GM23338 (cell line): ENCODE measurements around the gene PITPNC1. TPM values are rescaled to one million over a fixed set of nuclear protein-coding genes. Genes with fewer than 3 reads are reported as not detected.

Source experiments
- ATAC-seq: fragments of 200-7000 bp; cut with Tn5 transposase; 3 replicates; pipeline ENCODE4 v1.9.1; 2020
- DNase-seq: peaks from one replicate; pipeline ENCODE4 v3.0.0-alpha.2; 2015; ENCODE audit warnings: low spot score
- H2AFZ ChIP-seq: fragments of 200-600 bp; sonication (generic); 2 replicates; pipeline ENCODE4 v1.8.0; 2016; ENCODE audit warnings: antibody characterized with exemption, mild to moderate bottlenecking, moderate library complexity
- H3F3A ChIP-seq: fragments of 200-600 bp; sonication (generic); replicated peaks from 2 replicates; pipeline ENCODE4 v1.8.0; 2017; ENCODE audit warnings: antibody characterized with exemption, mixed run types, low read depth
- H3K27ac ChIP-seq: fragments of 200-600 bp; sonication (generic); 2 replicates; pipeline ENCODE4 v1.6.1; 2016; ENCODE audit warnings: low read depth
- H3K27me3 ChIP-seq: fragments of 200-600 bp; sonication (generic); 2 replicates; pipeline ENCODE4 v1.8.0; 2016; ENCODE audit warnings: mild to moderate bottlenecking, mixed run types, moderate library complexity; ENCODE audit not compliant: insufficient read depth
- H3K36me3 ChIP-seq: fragments of 200-600 bp; sonication (generic); 2 replicates; pipeline ENCODE4 v1.8.0; 2016; ENCODE audit warnings: mild to moderate bottlenecking; ENCODE audit not compliant: insufficient read depth
- H3K4me1 ChIP-seq: fragments of 200-600 bp; sonication (generic); 2 replicates; pipeline ENCODE4 v1.8.0; 2016; ENCODE audit warnings: mild to moderate bottlenecking, moderate library complexity; ENCODE audit not compliant: insufficient read depth
- H3K4me2 ChIP-seq: fragments of 200-600 bp; sonication (generic); 2 replicates; pipeline ENCODE4 v1.7.1; 2017; ENCODE audit warnings: mixed run types
- H3K4me3 ChIP-seq: fragments of 200-600 bp; sonication (generic); 2 replicates; pipeline ENCODE4 v1.6.1; 2016; ENCODE audit warnings: mixed run types
- H3K79me2 ChIP-seq: fragments of 200-600 bp; sonication (generic); replicated peaks from 2 replicates; pipeline ENCODE4 v1.8.0; 2017; ENCODE audit warnings: mild to moderate bottlenecking; ENCODE audit not compliant: insufficient read depth
- H3K9me2 ChIP-seq: fragments of 200-600 bp; sonication (generic); 2 replicates; pipeline ENCODE4 v1.8.0; 2017; ENCODE audit not compliant: insufficient read depth
- H4K20me1 ChIP-seq: fragments of 200-600 bp; sonication (generic); replicated peaks from 2 replicates; pipeline ENCODE4 v1.8.0; 2017; ENCODE audit warnings: mild to moderate bottlenecking; ENCODE audit not compliant: insufficient read depth
- H3K27ac Mint-ChIP-seq: 2 replicates; pipeline ENCODE4 v1.8.0; 2020; ENCODE audit warnings: inconsistent platforms, mild to moderate bottlenecking, moderate library complexity, mixed read lengths
- H3K27me3 Mint-ChIP-seq: 3 replicates; pipeline ENCODE4 v1.8.0; 2022; ENCODE audit warnings: low read depth, mild to moderate bottlenecking, moderate library complexity, mixed read lengths, inconsistent platforms; ENCODE audit not compliant: insufficient read depth, poor library complexity
- H3K36me3 Mint-ChIP-seq: 3 replicates; pipeline ENCODE4 v1.8.0; 2021; ENCODE audit warnings: low read depth, mild to moderate bottlenecking, inconsistent platforms, moderate library complexity, mixed read lengths
- H3K4me1 Mint-ChIP-seq: 3 replicates; pipeline ENCODE4 v1.8.0; 2020; ENCODE audit warnings: mild to moderate bottlenecking, inconsistent platforms, mixed read lengths
- H3K4me3 Mint-ChIP-seq: 3 replicates; pipeline ENCODE4 v1.8.0; 2021; ENCODE audit warnings: moderate library complexity, mild to moderate bottlenecking, inconsistent platforms, mixed read lengths
- H3K9me3 Mint-ChIP-seq: 3 replicates; pipeline ENCODE4 v1.8.0; 2020; ENCODE audit warnings: moderate library complexity, mild to moderate bottlenecking, inconsistent platforms, mixed read lengths
- CREB1 ChIP-seq: fragments of 250-450 bp; sonication (Bioruptor Pico); IDR thresholded peaks from 2 replicates; pipeline ENCODE4 v1.5.0; 2020; ENCODE audit warnings: low read depth, mild to moderate bottlenecking, moderate library complexity
- EZH2 ChIP-seq: fragments of 200-600 bp; sonication (generic); IDR thresholded peaks from one replicate; pipeline ENCODE4 v1.8.0; 2017; ENCODE audit warnings: antibody characterized with exemption, mild to moderate bottlenecking, low read depth; ENCODE audit not compliant: unreplicated experiment
- JUNB ChIP-seq: IDR thresholded peaks from one replicate; pipeline ENCODE4 v1.6.1; 2016; ENCODE audit warnings: antibody characterized with exemption; ENCODE audit not compliant: unreplicated experiment
- NANOG ChIP-seq: IDR thresholded peaks from 2 replicates; pipeline ENCODE4 v1.6.1; 2016; ENCODE audit warnings: antibody characterized with exemption, borderline replicate concordance
- ZNF462 ChIP-seq: fragments of 250-450 bp; sonication (Bioruptor Pico); IDR thresholded peaks from 2 replicates; pipeline ENCODE4 v1.5.0; 2020; ENCODE audit warnings: mild to moderate bottlenecking, moderate library complexity
- polyA plus RNA-seq: library from polyadenylated mRNA; unstranded; fragments of >200 nt; fragmentation: Nextera tagmentation; extraction: Ambion mirVana; gene quantifications from 2 replicates; pipeline ENCODE4 v1.2.1, GENCODE V29; 2016
- total RNA-seq: library from RNA; depleted of rRNA; stranded (reverse); fragments of >200 nt; shearing (Covaris generic); gene quantifications from 2 replicates; pipeline ENCODE4 v1.2.3, GENCODE V29; 2014
- TF ChIP-seq, protein P1 (sequence below), 2 experiments: fragments of 200-600 bp in 1 of 2; sonication (generic) in 1 of 2; conservative IDR thresholded peaks; 2 replicates each; pipeline versions ENCODE4 v1.5.1 to v1.6.1; 2016 to 2017; ENCODE audit warnings: antibody characterized with exemption in 2 of 2, low read depth in 2 of 2, mild to moderate bottlenecking in 2 of 2, moderate library complexity in 1 of 2

PITPNC1 gene
- total and polyA plus RNA-seq, 2 experiments from 2014 or later, result 23.0 to 32.6 TPM

DNA sequence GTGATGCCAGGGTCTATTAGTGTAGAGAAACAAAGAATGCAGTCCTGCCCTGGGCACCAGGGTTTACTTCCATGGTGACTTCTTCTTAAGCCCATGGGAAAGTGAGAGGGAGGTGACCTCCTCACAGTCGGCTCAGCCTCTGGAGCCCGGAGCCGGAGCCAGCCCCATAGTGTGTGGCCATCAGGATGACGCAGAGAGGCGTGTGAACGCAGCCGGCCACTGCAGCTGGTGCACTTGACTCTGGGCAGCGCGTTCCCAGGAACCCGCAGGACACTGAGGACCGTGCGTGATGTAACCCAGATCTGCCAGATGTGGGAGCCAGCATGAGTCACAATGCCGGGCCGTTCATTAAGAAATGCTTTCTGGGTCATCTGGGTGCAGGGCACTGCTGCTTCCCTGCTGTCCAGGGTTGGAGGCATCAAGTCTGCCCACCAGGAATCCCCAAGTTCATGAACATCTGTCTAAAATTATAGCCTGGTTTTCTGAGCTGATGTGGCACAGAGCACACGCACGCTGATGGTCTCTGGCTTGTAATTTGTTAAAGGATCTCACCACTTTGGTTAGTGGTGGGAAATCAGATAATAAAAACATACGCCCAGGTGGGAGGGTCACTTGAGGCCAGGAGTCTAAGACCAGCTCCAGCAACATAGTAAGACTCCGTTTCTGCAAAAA, 114.1 kb downstream of the PITPNC1 start (continued):
- TF ChIP-seq ZNF462, result no peak

- H3K79me2 ChIP-seq, result peaks cover 86% of the 10 kb centered on the region
- H4K20me1 ChIP-seq, result no peaks in the 10 kb centered on the region
- H3K9me3 Mint-ChIP-seq, result peaks cover 4% of the 10 kb centered on the region; the same call in 1 of the 3 replicates
- no peaks in the 10 kb centered on the region for H3K27me3 ChIP-seq
- H3K4me2 ChIP-seq, result peak overlapping the region; percentile 22
- H3F3A ChIP-seq, result no peaks in the 10 kb centered on the region; the same call in 1 of the 2 replicates
- peaks cover 37% of the 10 kb centered on the region for H3K4me1 ChIP-seq
- H3K36me3 Mint-ChIP-seq, result peaks cover 15% of the 10 kb centered on the region; the same call in 2 of the 3 replicates
- H3K4me3 ChIP-seq, result no peak overlapping the region
- ATAC-seq, result no peak
- peaks cover 7% of the 10 kb centered on the region for H3K27me3 Mint-ChIP-seq
- peak overlapping the region; percentile 47; the same call in 1 of the 2 replicates for H3K27ac Mint-ChIP-seq
- no peak overlapping the region for H3K4me3 Mint-ChIP-seq
- peak overlapping the region; percentile 73 for H3K27ac ChIP-seq
- no peaks in the 10 kb centered on the region for H3K36me3 ChIP-seq
- H3K9me2 ChIP-seq, result no peaks in the 10 kb centered on the region
- peaks cover 39% of the 10 kb centered on the region for H3K4me1 Mint-ChIP-seq
- H2AFZ ChIP-seq, result no peak overlapping the region
- DNase-seq, result no peak
- TF ChIP-seq ZNF462 (no peak), EZH2 (no peak), JUNB (no peak), CREB1 (CRISPR knock-in tag) (no peak), NANOG (no peak)
- TF ChIP-seq, protein P1, sequence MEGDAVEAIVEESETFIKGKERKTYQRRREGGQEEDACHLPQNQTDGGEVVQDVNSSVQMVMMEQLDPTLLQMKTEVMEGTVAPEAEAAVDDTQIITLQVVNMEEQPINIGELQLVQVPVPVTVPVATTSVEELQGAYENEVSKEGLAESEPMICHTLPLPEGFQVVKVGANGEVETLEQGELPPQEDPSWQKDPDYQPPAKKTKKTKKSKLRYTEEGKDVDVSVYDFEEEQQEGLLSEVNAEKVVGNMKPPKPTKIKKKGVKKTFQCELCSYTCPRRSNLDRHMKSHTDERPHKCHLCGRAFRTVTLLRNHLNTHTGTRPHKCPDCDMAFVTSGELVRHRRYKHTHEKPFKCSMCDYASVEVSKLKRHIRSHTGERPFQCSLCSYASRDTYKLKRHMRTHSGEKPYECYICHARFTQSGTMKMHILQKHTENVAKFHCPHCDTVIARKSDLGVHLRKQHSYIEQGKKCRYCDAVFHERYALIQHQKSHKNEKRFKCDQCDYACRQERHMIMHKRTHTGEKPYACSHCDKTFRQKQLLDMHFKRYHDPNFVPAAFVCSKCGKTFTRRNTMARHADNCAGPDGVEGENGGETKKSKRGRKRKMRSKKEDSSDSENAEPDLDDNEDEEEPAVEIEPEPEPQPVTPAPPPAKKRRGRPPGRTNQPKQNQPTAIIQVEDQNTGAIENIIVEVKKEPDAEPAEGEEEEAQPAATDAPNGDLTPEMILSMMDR (conservative IDR thresholded peaks at IDR 0.05; ENCODE audit: low read depth in 2 of 2), result no peak
Observed at GRCh38 chr17:67491681-67492024, 114.6 kb downstream of the PITPNC1 start.
